ENCODE results near the gene SERPINA5. TPM values are rescaled to one million over a fixed set of nuclear protein-coding genes. Genes with fewer than 3 reads are reported as not detected.

Gene SERPINA5
- total and polyA plus RNA-seq, 2 of the 13 experiments (the other 11 are each of a cell fraction or from before 2014, with no cell fraction given): 449 to 498 TPM

DNA sequence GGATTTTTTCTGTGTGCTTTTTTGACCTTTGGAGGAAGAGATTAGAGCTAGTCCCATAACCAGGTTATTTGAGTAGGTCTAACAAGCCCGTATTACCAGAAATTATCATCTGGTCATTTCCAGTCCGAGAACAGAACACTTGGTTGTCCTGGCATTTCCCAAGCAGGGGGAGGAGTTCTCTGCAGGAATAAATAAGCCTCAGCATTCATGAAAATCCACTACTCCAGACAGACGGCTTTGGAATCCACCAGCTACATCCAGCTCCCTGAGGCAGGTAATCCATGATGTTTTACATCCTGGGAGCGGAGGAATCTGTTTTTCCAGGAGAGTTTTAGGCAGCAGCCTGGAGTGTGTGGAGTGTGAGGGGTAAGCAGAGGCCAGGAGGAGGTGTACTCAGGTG is 30.9 kb downstream of the SERPINA5 start, which contains the start of gene SERPINA3 (continued):
- no peak for TF ChIP-seq ZNF740 (CRISPR knock-in tag; IDR thresholded peaks at IDR 0.05)
- 0 out of 2 replicates have a peak, but pooled peaks have one; percentile 31 for TF ChIP-seq ZKSCAN8 (CRISPR knock-in tag; IDR thresholded peaks at IDR 0.05; ENCODE audit: borderline replicate concordance)
- TF ChIP-seq GATAD2A (CRISPR knock-in tag; IDR thresholded peaks at IDR 0.05): peak; percentile 68; the same call in 1 of the 2 replicates
- TF ChIP-seq MED1 (CRISPR knock-in tag; IDR thresholded peaks at IDR 0.05): peak; percentile 75; the same call in 1 of the 2 replicates
- TF ChIP-seq KIAA2018 (CRISPR knock-in tag; IDR thresholded peaks at IDR 0.05; ENCODE audit: borderline replicate concordance): no peak
- no peak for TF ChIP-seq SOX6 (IDR thresholded peaks at IDR 0.05)
- peak; percentile 56; the same call in 1 of the 2 replicates for TF ChIP-seq SOX6 (CRISPR knock-in tag; IDR thresholded peaks at IDR 0.05)
- peak; percentile 41; the same call in 1 of the 2 replicates for TF ChIP-seq KLF6 (CRISPR knock-in tag; IDR thresholded peaks at IDR 0.05)
- no peak for TF ChIP-seq USF2 (IDR thresholded peaks at IDR 0.05; ENCODE audit: low read depth, low read length)
- no peak for TF ChIP-seq USF2 (CRISPR knock-in tag; IDR thresholded peaks at IDR 0.05; ENCODE audit: borderline replicate concordance)
- TF ChIP-seq CBX5 (CRISPR knock-in tag; IDR thresholded peaks at IDR 0.05; ENCODE audit: borderline replicate concordance): 0 out of 2 replicates have a peak, but pooled peaks have one; percentile 16
- TF ChIP-seq RBFOX2 (IDR thresholded peaks at IDR 0.05; ENCODE audit: low read depth, low read length): peak; percentile 89; the same call in 1 of the 2 replicates
- peak; percentile 51; the same call in 1 of the 2 replicates for TF ChIP-seq IRF2 (CRISPR knock-in tag; IDR thresholded peaks at IDR 0.05)
- TF ChIP-seq PAXIP1 (CRISPR knock-in tag; conservative IDR thresholded peaks at IDR 0.05): no peak; the same call in 1 of the 2 replicates
